Testis (tissue), 2 donors: Measurements from ENCODE around the gene AZU1.

Experiments used
- CTCF ChIP-seq, 3 experiments: fragments of 450-650 bp in 2 of 3; fragments of 200-600 bp in 1 of 3; sonication (generic) in 1 of 3; IDR thresholded peaks; one replicate each; pipeline ENCODE4 v1.5.1; 2016 to 2019; ENCODE audit warnings: antibody characterized with exemption in 3 of 3, mild to moderate bottlenecking in 2 of 3, moderate library complexity in 1 of 3
- POLR2A ChIP-seq: fragments of 450-650 bp; IDR thresholded peaks from one replicate; pipeline ENCODE4 v1.6.1; 2017; ENCODE audit warnings: antibody characterized with exemption, mild to moderate bottlenecking, moderate library complexity

- TF ChIP-seq POLR2A (no peak), CTCF (IDR thresholded peaks at IDR 0.05) (no peak)
Measured at GRCh38 chr19:873561-874041, 46.0 kb downstream of the AZU1 start.
